Measurements from ENCODE around the gene TASP1. TPM values are rescaled to one million over a fixed set of nuclear protein-coding genes. Genes with fewer than 3 reads are reported as not detected.

The TASP1 gene
- total and polyA plus RNA-seq, 2 donors = 11.0 to 22.4 TPM

DNA sequence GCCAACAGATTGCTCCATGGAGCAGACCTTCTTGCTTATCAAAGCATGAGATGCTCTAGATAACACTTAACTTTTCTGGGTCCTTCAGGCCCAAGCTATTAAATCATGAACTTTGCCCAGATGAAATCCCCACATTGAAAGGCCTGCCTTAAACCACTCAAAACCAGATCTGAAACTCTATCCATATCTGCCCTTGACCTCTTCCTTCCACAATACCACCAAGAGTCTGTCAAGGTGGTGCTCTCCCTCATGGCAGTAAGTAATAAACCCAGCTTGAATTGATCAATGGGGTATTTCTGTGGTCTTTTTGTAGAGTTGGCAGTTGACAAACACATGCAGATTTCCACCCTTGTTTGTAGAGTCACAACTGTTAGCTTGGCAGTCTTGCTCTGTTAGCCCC is 282.1 kb downstream of the TASP1 start:
- Histone ChIP-seq H3K27ac (ENCODE audit: low read depth) (no peak overlapping the region), H3K4me1 (ENCODE audit: insufficient read depth) (no peaks in the 10 kb centered on the region), H3K4me3 (ENCODE audit: low read depth, low read length) (no peak overlapping the region), H3K36me3 (ENCODE audit: insufficient read depth) (no peaks in the 10 kb centered on the region)
- DNase-seq (ENCODE audit: extremely low spot score) = no peak

DNA sequence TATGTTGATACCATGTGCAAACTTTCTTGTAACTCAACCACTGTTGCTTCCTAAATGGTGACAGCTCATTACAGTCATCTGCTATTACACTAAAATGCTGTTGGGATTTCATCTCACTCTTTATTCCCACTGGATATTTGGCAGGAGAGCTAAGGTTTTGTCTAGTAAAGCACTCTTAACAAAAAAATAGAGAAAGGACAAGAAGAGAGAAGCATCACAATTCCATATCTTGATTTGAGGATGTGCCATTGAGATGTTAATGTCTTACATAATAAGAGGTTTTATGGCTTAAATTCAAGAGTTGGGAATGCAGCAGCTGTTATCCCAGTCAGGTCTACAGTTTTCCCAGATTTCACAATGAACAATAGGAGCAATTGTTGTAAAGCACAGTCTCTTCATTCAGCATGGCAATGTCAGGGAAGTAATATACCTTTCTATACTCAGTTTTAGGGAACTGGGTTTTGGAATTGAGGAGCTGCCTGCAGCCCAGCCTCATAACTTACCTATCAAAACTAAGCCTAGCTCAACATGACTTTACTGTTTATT is 282.7 kb downstream of the TASP1 start:
- DNase-seq (ENCODE audit: extremely low spot score) = no peak
- no peak overlapping the region for H3K27ac ChIP-seq (ENCODE audit: low read depth)
- H3K4me1 ChIP-seq (ENCODE audit: insufficient read depth) = no peaks in the 10 kb centered on the region
- no peaks in the 10 kb centered on the region for H3K36me3 ChIP-seq (ENCODE audit: insufficient read depth)
- no peak overlapping the region for H3K4me3 ChIP-seq (ENCODE audit: low read depth, low read length)

DNA sequence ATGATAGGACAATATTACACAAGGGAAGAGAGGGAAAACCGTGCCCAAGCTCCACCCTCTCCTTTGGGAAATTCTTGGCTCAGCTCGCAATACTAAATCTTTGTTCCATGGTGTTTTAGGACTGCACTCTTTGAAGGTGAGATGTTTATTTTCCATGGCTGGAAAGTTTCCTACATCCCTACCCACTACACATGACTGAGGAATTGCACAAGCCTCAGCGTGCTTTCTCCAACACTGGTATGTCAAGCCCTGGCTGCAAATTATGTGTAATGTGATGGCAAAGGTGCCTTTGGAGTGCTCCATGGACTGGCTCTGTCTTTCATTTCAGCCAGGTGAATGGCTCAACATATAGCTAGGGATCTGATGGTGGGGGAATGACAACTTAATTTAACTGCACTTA is 283.3 kb downstream of the TASP1 start:
- no peak overlapping the region for H3K27ac ChIP-seq (ENCODE audit: low read depth)
- no peak for DNase-seq (ENCODE audit: extremely low spot score)
- no peak overlapping the region for H3K4me3 ChIP-seq (ENCODE audit: low read depth, low read length)
- H3K36me3 ChIP-seq (ENCODE audit: insufficient read depth) = no peaks in the 10 kb centered on the region
- 50% methylated on average over 3 of the region's 3 CpGs for WGBS
- no peaks in the 10 kb centered on the region for H3K4me1 ChIP-seq (ENCODE audit: insufficient read depth)

DNA sequence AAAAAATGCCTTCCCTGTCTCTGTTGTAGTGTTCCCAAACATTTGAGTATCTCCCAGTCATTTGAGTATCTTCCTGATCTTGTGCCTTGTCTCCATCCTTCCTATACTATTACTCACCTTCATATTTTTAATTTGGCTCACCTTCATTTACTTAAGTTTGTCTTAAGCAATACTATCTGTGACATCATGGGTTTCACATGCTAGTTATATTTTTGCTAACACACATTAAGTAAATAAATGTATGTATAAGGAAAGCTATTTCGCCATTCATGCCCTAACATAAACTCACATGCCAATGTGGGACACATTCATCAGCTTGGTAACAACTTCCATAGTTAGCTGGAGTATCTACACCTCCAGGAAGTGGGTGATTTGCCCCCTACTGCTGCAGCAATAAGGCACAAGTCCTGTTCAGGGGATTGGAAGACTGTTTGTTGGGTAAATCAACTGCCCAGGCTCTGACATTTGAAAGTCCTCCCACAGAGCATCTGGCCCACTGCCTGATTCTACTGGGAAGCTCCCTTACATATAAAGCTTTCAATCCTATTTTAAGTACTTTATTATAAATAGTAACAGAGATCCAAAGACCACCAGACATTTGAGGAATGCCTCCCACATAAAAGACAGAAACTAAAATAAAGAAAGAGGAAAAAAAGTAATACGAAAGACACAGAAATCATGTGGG is 285.3 kb downstream of the TASP1 start:
- Histone ChIP-seq H3K4me1 (ENCODE audit: insufficient read depth) (no peaks in the 10 kb centered on the region), H3K36me3 (ENCODE audit: insufficient read depth) (no peaks in the 10 kb centered on the region), H3K27ac (ENCODE audit: low read depth) (no peak overlapping the region), H3K4me3 (ENCODE audit: low read depth, low read length) (no peak overlapping the region)
- WGBS = 87% methylated on average over 2 of the region's 2 CpGs
- DNase-seq (ENCODE audit: extremely low spot score) = no peak

DNA sequence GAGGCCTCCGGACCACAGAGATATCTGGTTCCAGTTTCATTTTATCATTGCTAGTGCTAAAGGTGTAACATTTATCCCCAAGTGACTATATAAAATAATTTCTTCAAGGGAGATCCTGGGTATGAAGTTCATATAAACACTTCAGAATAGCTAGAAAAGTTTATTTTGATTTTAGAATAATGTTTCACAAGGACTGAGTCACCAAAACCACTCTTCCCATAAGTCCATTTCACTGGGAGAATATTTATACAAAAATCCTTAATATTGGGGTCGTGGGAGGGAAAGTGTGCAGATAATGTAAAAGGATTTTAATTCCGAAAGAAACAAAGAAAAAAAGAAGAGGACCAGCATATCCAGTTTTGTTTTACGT is 289.5 kb downstream of the TASP1 start:
- Histone ChIP-seq H3K27ac (ENCODE audit: low read depth) (no peak overlapping the region), H3K4me1 (ENCODE audit: insufficient read depth) (no peaks in the 10 kb centered on the region), H3K4me3 (ENCODE audit: low read depth, low read length) (no peak overlapping the region), H3K36me3 (ENCODE audit: insufficient read depth) (no peaks in the 10 kb centered on the region)
- WGBS = 73% methylated on average over 4 of the region's 4 CpGs
- DNase-seq (ENCODE audit: extremely low spot score) = no peak

DNA sequence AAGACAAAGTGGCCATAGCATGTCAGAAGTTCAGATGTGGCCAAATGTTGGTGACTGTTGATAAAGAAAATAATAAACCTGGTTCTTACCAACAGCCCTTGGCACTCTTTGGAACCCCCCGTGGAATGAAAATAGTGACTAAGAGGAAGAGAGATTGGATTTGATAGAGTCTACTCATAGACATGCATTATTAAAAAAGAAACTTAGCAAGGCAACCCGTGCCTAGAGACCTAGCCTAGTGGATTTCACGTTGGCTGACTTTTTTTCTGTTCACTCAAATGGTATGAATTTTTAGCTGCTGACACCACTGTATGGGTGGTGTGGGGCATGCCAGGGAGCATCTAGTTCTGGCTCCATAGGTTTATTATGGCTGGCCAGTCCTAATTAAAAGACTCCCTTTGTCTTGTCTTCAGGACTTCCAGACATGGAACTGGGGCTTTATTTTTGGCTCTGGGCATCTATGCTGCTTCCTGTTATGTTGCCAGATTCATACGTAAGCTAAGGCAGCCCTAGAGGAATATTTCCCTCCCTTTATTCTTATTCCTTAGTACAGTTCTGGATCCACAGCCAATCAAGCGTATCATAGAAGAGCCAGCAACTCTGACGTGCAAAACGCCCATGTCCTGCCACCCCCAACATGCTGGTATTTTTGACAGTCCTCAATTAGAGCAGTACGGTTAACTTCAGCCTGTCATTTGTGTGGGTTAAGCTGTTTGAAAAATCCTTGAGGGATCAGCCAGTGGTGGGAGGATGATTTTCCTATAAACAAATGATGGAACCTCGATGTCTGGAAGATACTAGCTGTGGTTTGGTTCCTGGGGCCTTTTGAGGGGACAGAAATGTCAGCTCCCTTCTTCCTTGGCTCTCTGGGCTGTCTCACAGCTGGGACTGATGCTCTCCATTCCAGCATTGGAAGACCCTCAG is 290.2 kb downstream of the TASP1 start:
- DNase-seq (ENCODE audit: extremely low spot score) = no peak
- 44% methylated on average over 9 of the region's 9 CpGs for WGBS
- Histone ChIP-seq H3K27ac (ENCODE audit: low read depth) (no peak overlapping the region), H3K4me1 (ENCODE audit: insufficient read depth) (no peaks in the 10 kb centered on the region), H3K36me3 (ENCODE audit: insufficient read depth) (no peaks in the 10 kb centered on the region), H3K4me3 (ENCODE audit: low read depth, low read length) (no peak overlapping the region)

DNA sequence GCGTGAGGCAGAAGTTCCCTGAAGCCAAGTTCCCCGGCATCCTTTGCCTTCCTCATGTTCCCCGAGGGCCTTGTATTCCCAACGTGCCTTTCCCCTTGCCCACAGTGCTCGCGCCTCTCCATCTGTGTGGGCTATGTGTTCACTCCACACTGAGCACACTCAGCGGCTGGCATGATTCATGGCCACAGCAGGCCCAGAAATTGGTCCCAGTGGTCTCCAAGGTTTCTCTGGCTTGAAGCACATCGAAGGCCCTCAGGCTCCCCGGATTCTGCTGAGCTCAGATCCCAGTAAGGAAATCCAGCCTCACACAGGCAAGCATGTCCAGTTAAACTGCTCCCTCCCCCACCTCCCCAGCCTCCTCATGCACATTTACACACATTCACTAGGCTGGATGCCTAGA is 294.1 kb downstream of the TASP1 start:
- no peaks in the 10 kb centered on the region for H3K36me3 ChIP-seq (ENCODE audit: insufficient read depth)
- no peak overlapping the region for H3K27ac ChIP-seq (ENCODE audit: low read depth)
- no peak for DNase-seq (ENCODE audit: extremely low spot score)
- no peak overlapping the region for H3K4me3 ChIP-seq (ENCODE audit: low read depth, low read length)
- WGBS = 80% methylated on average over 9 of the region's 9 CpGs
- H3K4me1 ChIP-seq (ENCODE audit: insufficient read depth) = no peaks in the 10 kb centered on the region

DNA sequence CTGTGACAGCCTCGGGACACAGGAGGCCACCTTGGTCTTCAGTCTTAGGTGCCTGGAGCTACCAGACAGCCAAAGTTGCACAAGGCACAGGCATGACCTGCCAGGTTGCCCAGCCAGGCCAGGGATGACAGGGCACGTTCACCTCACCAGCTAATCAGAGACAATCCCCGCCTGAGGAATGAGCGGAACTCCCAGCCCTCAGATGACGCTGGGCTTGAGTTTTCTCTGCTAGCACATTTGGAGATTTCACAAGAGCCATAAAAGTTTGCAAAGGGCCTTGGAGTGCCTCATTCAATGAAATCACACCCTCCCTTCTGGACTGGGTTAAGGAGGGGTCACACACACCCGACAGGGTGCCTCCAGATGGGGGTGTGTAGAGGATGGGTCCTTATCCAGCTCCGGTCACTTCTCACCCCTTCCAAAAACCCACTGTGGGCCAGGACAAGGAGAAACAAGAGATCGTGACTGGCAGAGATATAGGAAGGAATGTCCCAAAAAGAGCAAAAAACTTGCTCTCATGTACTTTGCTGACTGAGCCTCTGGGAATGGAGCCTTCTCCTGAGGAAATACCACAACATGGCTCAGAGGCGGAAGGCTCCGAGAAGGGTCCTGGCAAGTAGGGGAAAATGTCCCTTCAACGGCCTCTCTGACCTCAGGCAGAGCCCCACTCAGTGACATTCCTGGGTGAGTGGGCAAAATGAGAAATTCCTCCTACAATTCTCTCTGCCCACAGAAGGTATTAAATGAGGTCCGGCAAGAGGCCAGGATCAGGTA is 296.1 kb downstream of the TASP1 start:
- H3K36me3 ChIP-seq (ENCODE audit: insufficient read depth) = no peaks in the 10 kb centered on the region
- WGBS = 77% methylated on average over 12 of the region's 12 CpGs
- no peaks in the 10 kb centered on the region for H3K4me1 ChIP-seq (ENCODE audit: insufficient read depth)
- H3K4me3 ChIP-seq (ENCODE audit: low read depth, low read length) = no peak overlapping the region
- no peak for DNase-seq (ENCODE audit: extremely low spot score)
- no peak overlapping the region for H3K27ac ChIP-seq (ENCODE audit: low read depth)

DNA sequence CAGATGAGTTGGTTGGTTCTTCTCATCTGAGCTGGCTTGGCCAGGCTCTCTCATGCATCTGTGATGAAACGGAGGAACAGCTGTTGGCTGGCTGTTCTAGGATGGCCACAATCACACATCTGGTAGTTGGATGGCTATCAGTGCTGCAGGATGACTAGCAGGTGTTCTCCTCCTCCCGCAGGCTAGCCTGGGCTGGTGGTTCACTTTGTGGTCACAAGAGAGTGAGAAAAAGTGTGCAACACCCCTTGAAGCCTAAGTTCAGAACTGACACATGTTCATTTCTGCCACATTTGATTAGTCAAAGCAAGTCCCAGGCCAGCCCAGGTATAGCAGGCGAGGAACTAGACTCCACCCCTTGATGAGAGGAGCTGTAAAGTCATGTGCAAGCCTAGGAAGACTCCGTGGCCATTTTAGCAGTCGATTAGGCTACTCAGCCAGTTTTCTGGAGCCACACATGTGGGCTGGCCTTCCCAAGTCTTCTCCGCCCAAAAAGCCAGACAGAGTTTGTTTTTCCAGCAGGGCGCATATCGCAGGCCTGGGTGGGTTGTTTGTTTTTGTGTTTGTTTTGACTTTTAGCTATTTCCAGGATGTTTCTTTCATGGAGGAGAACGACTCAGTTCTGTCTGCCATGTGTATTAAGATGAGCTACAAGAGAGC is 296.9 kb downstream of the TASP1 start:
- Histone ChIP-seq H3K36me3 (ENCODE audit: insufficient read depth) (no peaks in the 10 kb centered on the region), H3K4me3 (ENCODE audit: low read depth, low read length) (no peak overlapping the region), H3K4me1 (ENCODE audit: insufficient read depth) (no peaks in the 10 kb centered on the region), H3K27ac (ENCODE audit: low read depth) (no peak overlapping the region)
- 76% methylated on average over 9 of the region's 9 CpGs for WGBS
- no peak for DNase-seq (ENCODE audit: extremely low spot score)

DNA sequence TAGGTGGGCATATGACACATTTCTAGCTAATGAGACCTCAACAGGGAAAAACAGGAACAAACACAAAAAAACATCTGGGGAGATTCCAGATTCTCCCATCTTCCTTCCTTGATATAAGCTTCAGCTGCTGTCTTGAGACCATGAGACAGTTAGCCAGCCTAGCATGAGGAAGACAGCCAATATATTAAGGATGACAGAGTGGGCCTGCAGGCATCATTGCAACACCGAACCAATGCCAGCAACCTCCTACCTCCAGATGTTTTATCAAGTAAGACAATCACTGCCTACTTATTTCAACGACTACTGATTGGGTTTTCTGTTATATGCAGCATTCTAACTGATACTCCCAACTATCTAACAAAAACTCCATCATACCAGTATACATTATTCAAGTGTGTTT is 298.6 kb downstream of the TASP1 start:
- no peak for DNase-seq (ENCODE audit: extremely low spot score)
- Histone ChIP-seq H3K36me3 (ENCODE audit: insufficient read depth) (no peaks in the 10 kb centered on the region), H3K4me1 (ENCODE audit: insufficient read depth) (no peaks in the 10 kb centered on the region), H3K27ac (ENCODE audit: low read depth) (no peak overlapping the region), H3K4me3 (ENCODE audit: low read depth, low read length) (no peak overlapping the region)
- WGBS = 68% methylated on average over 2 of the region's 2 CpGs

Other genes starting within 250 kb of the TASP1 start
- gene ESF1, start 146.0 kb upstream of the TASP1 start, total RNA-seq = 19.2 TPM
- gene ESF1, start 146.0 kb upstream of the TASP1 start, polyA plus RNA-seq = 9.2 TPM
- 18.8 TPM for gene NDUFAF5, start 146.1 kb upstream of the TASP1 start, total RNA-seq
- 19.3 TPM for gene NDUFAF5, start 146.1 kb upstream of the TASP1 start, polyA plus RNA-seq